Measurements from ENCODE around the gene SERF2.
"Not testable (repeated sequence)": the region's sequence is repeated elsewhere in the genome, so short reads cannot be mapped to it uniquely, and the experiment has no call there.

Gene SERF2

DNA sequence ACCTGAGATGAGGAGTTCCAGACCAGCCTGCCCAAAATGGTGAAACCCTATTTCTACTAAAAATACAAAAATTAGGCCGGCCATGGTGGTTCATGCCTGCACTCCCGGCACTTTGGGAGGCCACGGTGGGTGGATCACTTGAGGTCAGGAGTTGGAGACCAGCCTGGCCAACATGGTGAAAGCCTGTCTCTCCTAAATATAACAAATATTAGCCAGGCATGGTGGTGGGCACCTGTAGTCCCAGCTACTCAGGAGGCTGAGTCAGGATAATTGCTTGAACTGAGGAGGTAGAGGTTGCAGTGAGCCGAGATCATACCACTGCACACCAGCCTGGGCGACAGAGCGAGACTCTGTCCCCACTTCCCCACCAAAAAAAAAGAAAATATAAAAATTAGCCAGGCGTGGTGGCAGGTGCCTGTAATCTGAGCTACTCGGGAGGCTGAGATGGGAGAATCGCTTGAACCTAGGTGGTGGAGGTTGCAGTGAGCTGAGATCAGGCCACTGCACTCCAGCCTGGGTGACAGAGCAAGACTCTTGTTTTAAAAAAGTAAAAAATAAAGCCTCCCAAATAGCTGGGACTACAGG is 38.7 kb downstream of the SERF2 start:
- not testable (repeated sequence) for DNase-seq (ENCODE audit: low spot score)

DNA sequence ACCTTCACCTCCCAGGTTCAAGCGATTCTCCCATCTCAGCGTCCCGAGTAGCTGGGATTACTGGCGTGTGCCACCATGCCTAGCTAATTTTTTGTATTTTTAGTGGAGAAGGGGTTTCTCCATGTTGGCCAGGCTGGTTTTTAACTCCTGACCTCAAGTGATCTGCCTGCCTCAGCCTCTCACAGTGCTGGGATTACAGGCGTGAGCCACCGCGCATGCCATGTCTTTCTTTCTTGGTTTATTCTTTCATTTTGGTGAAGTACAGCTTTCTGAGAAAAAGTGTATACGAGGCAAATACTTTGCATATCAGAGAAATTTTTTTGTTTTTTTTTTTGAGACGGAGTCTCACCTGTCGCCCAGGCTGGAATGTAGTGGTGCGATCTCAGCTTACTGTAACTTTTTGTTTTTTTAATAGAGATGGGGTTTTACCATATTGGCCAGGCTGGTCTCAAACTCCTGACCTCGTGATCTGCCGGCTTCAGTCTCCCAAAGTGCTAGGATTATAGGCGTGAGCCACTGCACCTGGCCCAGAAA is 39.5 kb downstream of the SERF2 start:
- not testable (repeated sequence) for DNase-seq (ENCODE audit: low spot score)

DNA sequence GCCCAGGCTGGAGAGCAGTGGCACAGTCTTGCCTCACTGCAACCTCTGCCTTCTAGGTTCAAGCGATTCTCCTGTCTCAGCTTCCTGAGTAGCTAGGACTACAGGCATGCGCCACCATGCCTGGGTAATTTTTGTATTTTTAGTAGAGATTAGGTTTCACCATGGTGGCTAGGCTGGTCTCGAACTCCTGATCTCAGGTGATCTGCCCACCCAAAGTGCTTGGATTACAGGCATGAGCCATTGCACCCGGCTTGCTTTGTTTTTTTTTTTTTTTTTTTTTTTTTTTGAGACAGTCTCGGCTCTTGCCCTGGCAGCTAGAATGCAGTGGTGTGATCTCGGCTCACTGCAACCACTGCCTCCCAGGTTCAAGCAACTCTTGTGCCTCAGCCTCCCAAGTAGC is 40.4 kb downstream of the SERF2 start:
- DNase-seq (ENCODE audit: low spot score): not testable (repeated sequence)

DNA sequence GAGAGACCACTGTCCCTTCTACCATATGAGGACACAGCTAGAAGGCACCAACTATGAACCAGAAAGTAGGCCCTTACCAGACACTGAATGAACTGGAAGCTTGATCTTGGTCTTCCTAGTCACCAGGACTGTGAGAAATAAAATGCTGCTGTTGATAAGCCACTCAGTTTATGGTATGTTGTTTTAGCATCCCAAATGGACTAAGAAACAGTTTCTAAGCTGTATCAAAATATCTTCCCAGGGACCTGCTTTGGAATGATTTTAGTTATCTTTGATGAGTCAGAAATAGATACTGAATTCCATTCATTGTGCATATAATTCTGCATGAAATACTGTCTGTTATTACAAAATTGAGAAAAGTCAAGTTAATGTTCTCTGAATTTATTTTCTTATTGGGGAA is 53.3 kb downstream of the SERF2 start:
- no peak for DNase-seq (ENCODE audit: low spot score)
